Dendritic cell treated with granulocyte-macrophage colony-stimulating factor and Interleukin-4, amounts not matched to agents 40 ng/mL and 50 ng/mL, for 4 days (primary cell): ENCODE results near the gene PLCXD3.

Experiments
- H3K27ac Mint-ChIP-seq: one replicate; pipeline ENCODE4 v1.8.0; 2022; ENCODE audit warnings: mild to moderate bottlenecking, mixed read lengths
- H3K27me3 Mint-ChIP-seq: one replicate; pipeline ENCODE4 v1.8.0; 2022; ENCODE audit warnings: mild to moderate bottlenecking, mixed read lengths
- H3K36me3 Mint-ChIP-seq: one replicate; pipeline ENCODE4 v1.8.0; 2022; ENCODE audit warnings: low read depth, mixed read lengths
- H3K4me1 Mint-ChIP-seq: one replicate; pipeline ENCODE4 v1.8.0; 2022; ENCODE audit warnings: low read depth, mixed read lengths
- H3K4me3 Mint-ChIP-seq: one replicate; pipeline ENCODE4 v1.8.0; 2022; ENCODE audit warnings: mild to moderate bottlenecking, moderate library complexity, mixed read lengths
- H3K9me3 Mint-ChIP-seq: one replicate; pipeline ENCODE4 v1.8.0; 2022; ENCODE audit warnings: mixed read lengths
- intact Hi-C: fragments of 100-400 bp; cut with micrococcal nuclease; formaldehyde crosslinking; loops from one replicate; pipeline ENCODE4 v1.15.0; 2022

The PLCXD3 gene

DNA sequence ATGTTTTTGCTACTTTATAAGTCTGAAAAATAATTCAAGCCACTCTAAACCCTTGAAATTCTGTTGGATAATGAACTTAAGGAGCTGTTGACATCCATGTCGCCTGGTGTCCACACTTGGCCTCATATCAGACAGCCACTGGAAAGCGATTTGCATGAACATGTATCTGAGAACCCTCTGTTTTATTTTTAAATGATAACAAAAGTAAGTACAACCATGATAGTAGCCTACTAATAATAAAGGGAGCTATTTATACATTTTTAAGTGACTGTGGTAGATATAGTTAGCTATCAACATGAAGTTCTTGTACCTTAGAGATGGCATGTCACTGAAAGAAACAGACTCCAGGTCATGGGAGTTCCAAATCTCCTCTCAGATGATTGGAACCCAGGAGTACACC is 53.3 kb downstream of the PLCXD3 start:
- intact Hi-C loops, result no loop called here
- no peak overlapping the region for H3K4me3 Mint-ChIP-seq
- H3K27ac Mint-ChIP-seq, result no peak overlapping the region
- H3K27me3 Mint-ChIP-seq, result no peaks in the 10 kb centered on the region
- H3K36me3 Mint-ChIP-seq, result no peaks in the 10 kb centered on the region
- H3K4me1 Mint-ChIP-seq, result no peaks in the 10 kb centered on the region
- no peaks in the 10 kb centered on the region for H3K9me3 Mint-ChIP-seq

DNA sequence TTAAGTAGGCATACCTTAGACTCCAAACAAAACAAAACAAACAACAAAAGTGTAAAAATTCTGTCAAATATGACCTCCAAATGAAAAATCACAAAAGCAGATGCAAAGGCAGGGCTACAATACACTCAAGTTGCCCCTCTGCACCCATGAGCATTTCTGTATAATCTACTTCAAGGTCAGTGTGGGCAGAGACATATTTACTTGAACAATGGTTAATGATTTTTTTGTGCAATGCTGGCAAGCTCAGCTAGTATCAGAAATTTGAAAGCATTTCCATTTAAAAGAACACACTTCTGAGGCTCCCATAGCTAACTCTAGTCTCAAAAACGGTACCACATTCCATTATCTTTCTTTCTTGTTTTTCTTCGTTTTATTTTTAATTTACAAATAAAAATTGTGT is 57.9 kb downstream of the PLCXD3 start:
- H3K4me3 Mint-ChIP-seq, result no peak overlapping the region
- intact Hi-C loops, result no loop called here
- H3K9me3 Mint-ChIP-seq, result no peaks in the 10 kb centered on the region
- H3K27ac Mint-ChIP-seq, result no peak overlapping the region
- H3K36me3 Mint-ChIP-seq, result no peaks in the 10 kb centered on the region
- no peaks in the 10 kb centered on the region for H3K27me3 Mint-ChIP-seq
- no peaks in the 10 kb centered on the region for H3K4me1 Mint-ChIP-seq

DNA sequence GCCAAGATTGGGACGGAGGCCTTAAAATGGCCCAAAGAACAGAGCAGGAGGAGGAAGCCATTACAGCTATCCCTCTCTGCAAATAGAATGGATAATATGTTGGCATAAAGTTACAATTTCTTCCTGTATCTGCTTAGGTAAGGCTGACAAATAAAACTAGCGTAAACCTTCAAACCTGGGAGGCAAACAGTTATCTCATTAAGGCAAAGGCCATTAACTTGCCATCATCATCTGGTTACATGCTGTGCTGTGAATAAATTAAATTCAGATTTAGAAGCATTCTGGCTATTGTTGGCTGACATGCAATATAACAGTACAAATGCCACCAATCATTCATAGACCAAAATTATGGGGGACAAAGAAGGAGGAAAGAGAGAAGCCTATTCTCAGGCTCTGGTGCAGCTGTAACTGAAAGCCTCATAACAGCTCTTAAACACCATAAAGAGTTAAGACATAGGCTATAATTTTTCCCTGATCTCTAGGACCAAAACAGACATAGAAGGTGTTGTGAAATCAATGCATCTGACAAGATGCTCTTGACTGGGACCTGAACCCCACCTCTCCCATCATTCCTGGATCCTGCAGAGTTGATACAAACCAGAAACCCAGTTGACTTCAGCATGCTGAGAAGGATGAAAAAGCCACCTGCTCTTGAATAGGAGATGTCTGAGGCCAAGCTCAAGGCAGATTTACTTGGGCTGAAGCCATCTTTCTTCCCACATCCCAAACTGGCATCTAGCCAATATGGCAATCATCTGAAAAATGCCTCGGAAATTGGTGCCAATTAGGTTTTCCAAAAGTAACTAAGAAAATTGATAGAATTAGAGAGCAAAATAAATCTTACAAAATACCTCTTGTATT is 62.5 kb downstream of the PLCXD3 start:
- Mint-ChIP-seq H3K27me3 (no peaks in the 10 kb centered on the region), H3K9me3 (no peaks in the 10 kb centered on the region), H3K36me3 (no peaks in the 10 kb centered on the region), H3K4me3 (no peak overlapping the region), H3K4me1 (no peaks in the 10 kb centered on the region), H3K27ac (no peak overlapping the region)
- intact Hi-C loops, result no loop called here

DNA sequence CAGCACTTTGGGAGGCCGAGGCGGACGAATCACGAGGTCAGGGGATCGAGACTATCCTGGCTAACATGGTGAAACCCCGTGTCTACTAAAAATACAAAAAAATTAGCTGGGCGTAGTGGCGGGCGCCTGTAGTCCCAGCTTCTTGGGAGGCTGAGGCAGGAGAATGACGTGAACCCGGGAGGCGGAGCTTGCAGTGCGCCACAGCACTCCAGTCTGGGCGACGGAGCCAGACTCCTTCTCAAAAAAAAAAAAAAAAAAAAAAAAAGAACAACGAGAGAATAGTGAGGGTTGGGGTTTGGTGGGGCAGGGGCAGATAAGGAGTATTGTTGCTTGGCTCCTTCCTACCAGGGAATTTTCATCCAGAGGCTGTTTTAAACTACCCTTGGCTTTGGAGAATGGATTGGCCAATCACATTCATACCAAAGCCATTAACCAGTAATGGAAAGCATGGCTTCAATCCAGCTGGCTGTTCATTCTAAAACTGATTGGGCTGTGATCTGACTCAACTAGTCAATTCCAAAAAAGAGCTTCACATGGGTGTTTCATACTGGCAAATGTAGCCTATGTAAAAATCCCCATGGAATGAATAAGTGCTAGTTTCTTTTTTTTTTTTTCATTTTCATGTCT is 64.4 kb downstream of the PLCXD3 start:
- Mint-ChIP-seq H3K4me1 (no peaks in the 10 kb centered on the region), H3K27ac (no peak overlapping the region)

DNA sequence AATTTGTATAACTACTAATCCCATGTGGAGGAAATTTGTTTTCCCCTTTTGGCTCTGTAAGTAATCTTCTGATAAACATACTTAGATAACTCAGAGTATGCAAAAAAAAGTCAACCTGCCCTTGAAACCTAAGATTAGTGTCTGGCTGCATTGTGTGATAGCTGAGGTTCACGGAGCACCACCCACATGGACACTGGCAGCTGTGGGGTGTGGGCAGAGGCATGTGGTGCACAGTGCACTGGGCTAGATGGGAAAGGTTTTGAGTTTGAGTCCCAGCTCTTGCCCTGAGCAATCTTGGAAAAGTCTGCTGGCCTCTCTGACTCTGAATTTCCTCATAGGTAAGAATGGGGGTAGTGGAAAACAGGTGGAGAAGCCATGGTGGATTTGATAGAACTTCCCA is 75.1 kb downstream of the PLCXD3 start:
- H3K27ac Mint-ChIP-seq, result no peak overlapping the region
- no peaks in the 10 kb centered on the region for H3K4me1 Mint-ChIP-seq
- no peaks in the 10 kb centered on the region for H3K27me3 Mint-ChIP-seq
- intact Hi-C loops, result no loop called here
- no peaks in the 10 kb centered on the region for H3K9me3 Mint-ChIP-seq
- H3K4me3 Mint-ChIP-seq, result no peak overlapping the region
- no peaks in the 10 kb centered on the region for H3K36me3 Mint-ChIP-seq

More for the DNA sequence above, 64.4 kb downstream of the PLCXD3 start:
- H3K36me3 Mint-ChIP-seq, result no peaks in the 10 kb centered on the region
- intact Hi-C loops, result no loop called here
- no peaks in the 10 kb centered on the region for H3K27me3 Mint-ChIP-seq
- no peak overlapping the region for H3K4me3 Mint-ChIP-seq
- no peaks in the 10 kb centered on the region for H3K9me3 Mint-ChIP-seq

DNA sequence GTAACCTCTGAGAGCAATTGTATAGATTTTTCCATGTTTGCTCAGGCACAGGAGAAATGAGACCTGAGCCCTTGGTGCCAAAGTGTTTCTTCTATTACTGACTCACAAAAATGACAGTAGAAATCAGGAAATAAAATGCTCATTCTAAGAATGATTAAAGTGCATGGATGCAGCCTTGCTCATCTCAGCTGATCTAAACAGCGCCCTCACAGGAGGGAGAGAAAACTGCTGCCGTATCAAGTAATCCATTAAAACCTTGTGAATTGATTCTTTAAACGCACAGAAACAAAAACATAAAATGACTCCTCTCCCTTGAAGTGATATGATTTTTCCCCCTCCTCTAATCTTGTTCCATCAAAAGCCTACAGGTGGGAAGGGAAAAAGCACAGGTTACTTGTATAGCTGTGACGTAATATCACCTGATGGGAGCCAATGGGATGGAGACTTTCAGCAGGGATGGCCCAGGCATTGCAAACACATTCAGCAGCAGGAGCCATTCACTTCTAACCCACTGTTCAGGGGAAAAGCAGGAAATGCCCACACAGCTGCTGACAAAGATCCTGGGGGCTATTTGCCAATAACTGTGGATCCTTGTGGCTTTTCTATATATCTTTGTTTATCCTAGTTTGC is 76.7 kb downstream of the PLCXD3 start:
- intact Hi-C loops, result no loop called here
- H3K9me3 Mint-ChIP-seq, result no peaks in the 10 kb centered on the region
- H3K36me3 Mint-ChIP-seq, result no peaks in the 10 kb centered on the region
- no peaks in the 10 kb centered on the region for H3K4me1 Mint-ChIP-seq
- H3K27ac Mint-ChIP-seq, result no peak overlapping the region
- H3K4me3 Mint-ChIP-seq, result no peak overlapping the region
- H3K27me3 Mint-ChIP-seq, result no peaks in the 10 kb centered on the region

DNA sequence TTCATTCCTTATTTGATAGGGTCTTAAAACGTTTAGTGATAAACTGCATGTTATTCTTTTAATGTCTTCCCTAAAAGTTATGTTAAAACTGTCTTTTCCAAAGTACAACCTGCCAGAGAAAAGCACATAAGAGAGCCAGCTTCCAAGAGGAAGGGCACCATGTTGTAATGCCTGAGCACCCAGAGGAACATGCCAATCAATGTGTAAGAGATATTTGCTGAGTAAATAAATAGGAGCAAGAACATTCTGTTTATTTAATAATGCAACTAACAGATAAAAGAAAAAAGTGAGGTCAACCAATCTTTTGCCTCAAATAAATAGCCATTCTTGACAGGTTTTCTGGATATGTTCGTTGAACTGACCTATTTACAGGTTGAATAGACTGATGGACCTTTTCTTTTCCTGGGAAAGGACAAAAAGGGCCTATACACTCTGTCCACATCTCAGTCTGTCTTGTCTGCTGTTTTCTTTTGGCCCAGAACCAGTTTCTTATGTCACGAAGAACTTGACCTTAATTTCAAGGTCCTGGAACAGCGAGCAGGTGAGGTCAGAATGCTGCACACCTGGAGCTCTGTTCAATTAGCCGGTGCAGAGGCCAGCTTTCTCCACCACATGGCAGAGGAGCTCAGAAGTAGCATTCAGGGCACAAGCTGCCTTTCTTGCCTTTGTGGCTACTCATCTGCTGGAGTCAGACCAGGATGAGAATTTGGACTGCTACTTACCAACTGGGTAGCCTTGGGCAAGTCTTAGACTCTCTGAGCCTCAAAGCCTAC is 77.7 kb downstream of the PLCXD3 start:
- H3K4me3 Mint-ChIP-seq, result no peak overlapping the region
- no peaks in the 10 kb centered on the region for H3K4me1 Mint-ChIP-seq
- no peaks in the 10 kb centered on the region for H3K36me3 Mint-ChIP-seq
- no peaks in the 10 kb centered on the region for H3K9me3 Mint-ChIP-seq
- no peak overlapping the region for H3K27ac Mint-ChIP-seq
- no peaks in the 10 kb centered on the region for H3K27me3 Mint-ChIP-seq
- intact Hi-C loops, result no loop called here

DNA sequence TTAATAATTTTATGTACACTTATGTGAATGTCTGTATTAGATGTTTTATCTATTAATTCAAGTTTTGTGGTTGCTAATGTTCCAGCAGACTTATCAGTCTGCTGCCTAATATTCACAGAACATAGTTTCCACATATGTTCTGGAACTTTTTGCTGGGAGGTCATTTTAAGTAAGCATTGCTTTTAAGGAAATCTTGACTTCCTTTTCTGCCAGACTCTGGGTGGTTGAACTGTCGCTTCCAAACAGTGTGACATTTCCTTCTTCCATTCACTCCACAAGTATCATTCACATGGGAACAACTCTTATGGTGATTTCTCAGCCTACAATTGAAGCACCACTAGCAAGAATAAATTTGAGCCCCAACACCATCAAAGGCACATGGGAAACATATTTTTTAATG is 82.9 kb downstream of the PLCXD3 start:
- Mint-ChIP-seq H3K27me3 (no peaks in the 10 kb centered on the region), H3K4me1 (no peaks in the 10 kb centered on the region), H3K9me3 (no peaks in the 10 kb centered on the region), H3K27ac (no peak overlapping the region), H3K4me3 (no peak overlapping the region), H3K36me3 (no peaks in the 10 kb centered on the region)
- intact Hi-C loops, result no loop called here

DNA sequence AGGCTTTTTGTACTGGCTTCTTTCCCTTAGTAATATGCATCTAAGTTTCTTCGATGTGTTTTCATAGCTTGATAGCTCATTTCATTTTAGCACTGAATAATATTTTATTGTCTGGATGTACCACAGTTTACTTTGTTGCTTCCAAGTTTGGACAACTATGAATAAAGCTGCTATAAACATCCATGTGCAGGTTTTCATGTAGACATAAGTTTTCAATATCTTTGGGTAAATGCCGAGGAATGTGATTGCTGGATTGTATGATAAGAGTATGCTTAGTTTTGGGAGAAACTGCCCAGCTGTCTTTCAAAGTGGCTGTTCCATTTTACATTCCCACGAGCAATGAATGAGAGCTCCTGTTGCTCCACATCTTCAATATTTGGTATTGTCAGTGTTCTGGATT is 84.7 kb downstream of the PLCXD3 start:
- intact Hi-C loops, result no loop called here
- no peaks in the 10 kb centered on the region for H3K4me1 Mint-ChIP-seq
- no peaks in the 10 kb centered on the region for H3K36me3 Mint-ChIP-seq
- no peak overlapping the region for H3K27ac Mint-ChIP-seq
- no peak overlapping the region for H3K4me3 Mint-ChIP-seq
- H3K27me3 Mint-ChIP-seq, result no peaks in the 10 kb centered on the region
- H3K9me3 Mint-ChIP-seq, result no peaks in the 10 kb centered on the region

- Mint-ChIP-seq H3K27me3 (no peaks in the 10 kb centered on the region), H3K4me1 (no peaks in the 10 kb centered on the region), H3K27ac (no peak overlapping the region), H3K36me3 (no peaks in the 10 kb centered on the region), H3K4me3 (no peak overlapping the region), H3K9me3 (no peaks in the 10 kb centered on the region)
- intact Hi-C loops, result no loop called here
These were observed 89.8 kb downstream of the PLCXD3 start for GRCh38 chr5:41420492-41421067.

DNA sequence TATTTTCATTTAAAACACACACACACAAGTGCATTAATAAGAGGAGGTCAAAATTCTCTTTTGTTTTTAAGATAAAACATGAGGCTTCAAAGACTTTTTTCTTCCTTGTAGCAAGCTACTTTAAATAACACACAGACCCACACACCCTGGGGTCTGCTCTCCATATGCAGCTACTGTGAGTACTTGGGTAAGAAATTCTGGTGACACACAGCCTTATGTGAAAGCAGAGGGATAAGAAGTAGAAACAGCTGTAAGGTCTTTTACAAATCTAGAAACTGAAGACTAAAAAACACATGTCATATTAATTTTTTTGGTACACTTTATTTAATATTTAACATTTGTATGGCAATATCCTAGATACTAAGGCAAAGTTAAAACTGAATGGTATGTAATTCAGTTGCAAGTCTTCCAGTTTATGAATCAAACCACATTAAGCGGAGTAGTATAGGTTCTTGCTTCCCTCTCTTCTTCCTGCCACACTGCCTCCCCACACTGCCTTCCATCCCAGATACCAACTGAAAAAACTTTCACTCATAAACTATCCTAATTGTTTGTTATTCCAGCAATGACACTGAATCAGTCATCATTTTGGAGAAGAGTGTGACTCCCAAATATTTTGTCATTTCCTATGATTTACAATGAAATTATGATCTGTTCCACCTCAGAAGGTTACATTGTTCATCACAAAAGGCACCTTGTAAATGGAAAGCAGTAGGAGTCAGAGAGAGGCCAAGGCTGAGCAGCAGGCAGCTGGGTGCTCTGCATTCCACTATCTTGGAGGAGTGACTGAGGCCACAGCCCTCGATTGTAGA is 92.0 kb downstream of the PLCXD3 start:
- Mint-ChIP-seq H3K36me3 (no peaks in the 10 kb centered on the region), H3K9me3 (no peaks in the 10 kb centered on the region), H3K27me3 (no peaks in the 10 kb centered on the region), H3K4me3 (no peak overlapping the region), H3K4me1 (no peaks in the 10 kb centered on the region), H3K27ac (no peak overlapping the region)
- intact Hi-C loops, result no loop called here

- H3K27ac Mint-ChIP-seq, result no peak overlapping the region
- no peak overlapping the region for H3K4me3 Mint-ChIP-seq
- no peaks in the 10 kb centered on the region for H3K36me3 Mint-ChIP-seq
- no peaks in the 10 kb centered on the region for H3K4me1 Mint-ChIP-seq
- intact Hi-C loops, result no loop called here
- H3K9me3 Mint-ChIP-seq, result no peaks in the 10 kb centered on the region
- H3K27me3 Mint-ChIP-seq, result no peaks in the 10 kb centered on the region
These were observed 94.1 kb downstream of the PLCXD3 start for GRCh38 chr5:41416336-41416735.

GRCh38 chr5:41415242-41415641 is 95.2 kb downstream of the PLCXD3 start:
- no peak overlapping the region for H3K27ac Mint-ChIP-seq
- no peak overlapping the region for H3K4me3 Mint-ChIP-seq
- no peaks in the 10 kb centered on the region for H3K4me1 Mint-ChIP-seq
- H3K36me3 Mint-ChIP-seq, result no peaks in the 10 kb centered on the region
- H3K9me3 Mint-ChIP-seq, result no peaks in the 10 kb centered on the region
- H3K27me3 Mint-ChIP-seq, result no peaks in the 10 kb centered on the region
- intact Hi-C loops, result no loop called here
